ENCODE data around the gene ANO6. TPM values are rescaled to one million over a fixed set of nuclear protein-coding genes. Genes with fewer than 3 reads are reported as not detected.

ANO6 gene
- total RNA-seq, 1 donor from 2014 or later: 85.0 TPM

DNA sequence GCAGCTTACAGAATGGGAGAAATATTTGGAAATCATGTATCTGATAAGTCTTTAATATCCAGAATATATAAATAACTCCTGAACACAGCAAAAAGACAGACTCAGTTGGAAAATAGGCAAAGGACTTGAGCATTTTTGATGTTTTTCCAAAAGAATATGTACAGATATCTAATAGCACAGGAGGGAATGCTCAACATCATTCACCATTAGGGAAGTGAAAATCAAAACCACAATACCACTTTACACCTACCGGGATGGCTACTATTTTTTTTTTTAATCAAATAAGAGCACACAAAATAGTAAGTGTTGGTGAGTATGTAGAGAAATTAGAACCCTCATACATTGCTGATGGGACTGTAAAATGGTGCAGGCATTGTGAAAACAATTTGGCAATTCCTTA lies 75.6 kb downstream of the ANO6 start:
- intact Hi-C loops (cut with DNase I): no loop called here
- ATAC-seq (no peak), DNase-seq (no peak)
- no peaks in the 10 kb centered on the region for H3K27me3 ChIP-seq
- H3K27ac ChIP-seq: no peak overlapping the region
- H3K4me1 ChIP-seq: no peaks in the 10 kb centered on the region
- TF ChIP-seq, protein P1, sequence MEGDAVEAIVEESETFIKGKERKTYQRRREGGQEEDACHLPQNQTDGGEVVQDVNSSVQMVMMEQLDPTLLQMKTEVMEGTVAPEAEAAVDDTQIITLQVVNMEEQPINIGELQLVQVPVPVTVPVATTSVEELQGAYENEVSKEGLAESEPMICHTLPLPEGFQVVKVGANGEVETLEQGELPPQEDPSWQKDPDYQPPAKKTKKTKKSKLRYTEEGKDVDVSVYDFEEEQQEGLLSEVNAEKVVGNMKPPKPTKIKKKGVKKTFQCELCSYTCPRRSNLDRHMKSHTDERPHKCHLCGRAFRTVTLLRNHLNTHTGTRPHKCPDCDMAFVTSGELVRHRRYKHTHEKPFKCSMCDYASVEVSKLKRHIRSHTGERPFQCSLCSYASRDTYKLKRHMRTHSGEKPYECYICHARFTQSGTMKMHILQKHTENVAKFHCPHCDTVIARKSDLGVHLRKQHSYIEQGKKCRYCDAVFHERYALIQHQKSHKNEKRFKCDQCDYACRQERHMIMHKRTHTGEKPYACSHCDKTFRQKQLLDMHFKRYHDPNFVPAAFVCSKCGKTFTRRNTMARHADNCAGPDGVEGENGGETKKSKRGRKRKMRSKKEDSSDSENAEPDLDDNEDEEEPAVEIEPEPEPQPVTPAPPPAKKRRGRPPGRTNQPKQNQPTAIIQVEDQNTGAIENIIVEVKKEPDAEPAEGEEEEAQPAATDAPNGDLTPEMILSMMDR (IDR thresholded peaks at IDR 0.05): no peak
- H3K9me3 ChIP-seq: no peaks in the 10 kb centered on the region
- no peak overlapping the region for H3K4me3 ChIP-seq
- H3K36me3 ChIP-seq: no peaks in the 10 kb centered on the region

DNA sequence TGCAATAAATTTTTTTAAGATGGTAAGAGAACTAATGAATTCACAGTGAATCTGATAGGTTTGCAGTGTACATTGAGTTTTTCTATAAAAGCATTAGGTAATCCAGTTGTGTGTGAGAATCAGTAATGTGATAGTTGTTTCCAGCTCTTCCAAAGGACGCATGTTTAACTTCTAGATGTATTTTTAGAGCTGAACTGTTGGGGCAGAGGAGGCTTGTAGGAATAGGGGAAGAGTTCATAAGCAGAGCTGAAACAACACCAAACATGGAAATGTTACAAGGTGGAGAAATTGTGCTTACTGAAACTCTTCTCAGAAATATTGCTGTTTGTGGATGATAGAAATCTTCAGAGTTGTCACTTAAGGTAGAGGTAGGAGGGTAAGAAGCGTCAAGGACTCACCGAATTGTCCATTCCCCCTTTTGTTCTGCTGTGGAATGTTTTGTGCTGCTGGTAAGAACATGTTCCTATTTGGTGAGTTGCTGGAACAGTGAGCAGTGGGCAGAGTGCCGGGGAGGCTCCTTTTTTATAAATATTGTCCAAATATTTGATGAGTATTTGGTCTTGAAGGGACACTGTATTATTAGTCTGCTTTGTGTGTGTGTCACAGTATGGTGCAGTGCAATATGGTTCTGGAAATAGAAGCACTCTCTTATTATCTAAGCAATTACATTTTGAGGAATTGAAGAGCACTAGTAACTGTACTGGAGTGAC lies 76.7 kb downstream of the ANO6 start:
- no peaks in the 10 kb centered on the region for H3K9me3 ChIP-seq
- intact Hi-C loops (cut with DNase I): no loop called here
- no peak overlapping the region for H3K4me3 ChIP-seq
- no peak for DNase-seq
- TF ChIP-seq, protein P1 (IDR thresholded peaks at IDR 0.05): no peak
- no peak overlapping the region for H3K27ac ChIP-seq
- no peaks in the 10 kb centered on the region for H3K27me3 ChIP-seq
- ATAC-seq: peak; percentile 14
- no peaks in the 10 kb centered on the region for H3K36me3 ChIP-seq
- no peaks in the 10 kb centered on the region for H3K4me1 ChIP-seq

DNA sequence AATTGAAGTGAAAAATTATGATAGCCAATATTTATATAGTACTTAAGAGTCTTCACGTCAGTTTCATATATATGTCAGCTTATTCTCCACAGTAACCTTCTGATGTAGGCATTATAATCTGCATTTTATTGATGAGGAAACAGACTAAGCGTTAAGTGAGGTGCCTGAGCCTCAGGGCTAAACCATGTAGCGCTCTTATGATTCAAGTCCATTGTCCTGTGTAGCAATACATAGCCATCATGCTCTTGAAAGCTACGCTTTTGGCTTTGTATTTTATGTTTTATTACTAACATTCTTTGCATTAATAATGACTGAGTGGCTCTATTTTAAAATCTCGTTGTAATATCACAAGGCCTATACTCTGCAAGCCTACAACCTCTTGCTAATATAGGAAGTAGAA lies 79.0 kb downstream of the ANO6 start:
- ATAC-seq (no peak), DNase-seq (no peak)
- Histone ChIP-seq H3K4me3 (no peak overlapping the region), H3K27ac (no peak overlapping the region), H3K4me1 (peaks cover 11% of the 10 kb centered on the region), H3K27me3 (no peaks in the 10 kb centered on the region), H3K36me3 (no peaks in the 10 kb centered on the region), H3K9me3 (no peaks in the 10 kb centered on the region)
- TF ChIP-seq, protein P1 (IDR thresholded peaks at IDR 0.05): no peak
- intact Hi-C loops (cut with DNase I): no loop called here

DNA sequence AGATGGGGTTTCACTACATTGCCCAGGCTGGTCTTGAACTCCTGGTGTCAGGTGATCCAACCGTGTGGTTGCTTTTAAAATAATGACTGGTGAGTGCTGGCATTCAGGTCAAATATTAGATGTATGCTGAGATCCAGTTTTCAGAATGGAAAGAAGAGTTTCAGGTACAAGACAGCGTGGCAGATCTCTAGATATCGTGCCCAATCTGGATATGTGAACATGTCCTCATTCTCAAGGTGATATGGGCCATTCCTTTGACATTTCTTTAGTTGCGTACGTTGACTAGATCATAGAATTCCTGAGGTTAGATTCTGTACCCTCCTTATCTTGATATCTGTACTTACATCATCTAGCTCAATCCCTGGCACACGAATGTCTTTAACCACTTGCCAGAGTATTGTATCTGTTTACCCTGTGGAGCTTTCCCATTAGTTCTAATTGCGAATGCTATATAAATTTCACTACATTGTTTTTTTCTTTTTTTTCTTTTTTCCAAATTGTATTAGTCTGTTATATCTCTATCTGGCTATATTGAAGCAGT lies 80.2 kb downstream of the ANO6 start:
- peaks cover 11% of the 10 kb centered on the region for H3K4me1 ChIP-seq
- intact Hi-C loops (cut with DNase I): no loop called here
- H3K27ac ChIP-seq: no peak overlapping the region

DNA sequence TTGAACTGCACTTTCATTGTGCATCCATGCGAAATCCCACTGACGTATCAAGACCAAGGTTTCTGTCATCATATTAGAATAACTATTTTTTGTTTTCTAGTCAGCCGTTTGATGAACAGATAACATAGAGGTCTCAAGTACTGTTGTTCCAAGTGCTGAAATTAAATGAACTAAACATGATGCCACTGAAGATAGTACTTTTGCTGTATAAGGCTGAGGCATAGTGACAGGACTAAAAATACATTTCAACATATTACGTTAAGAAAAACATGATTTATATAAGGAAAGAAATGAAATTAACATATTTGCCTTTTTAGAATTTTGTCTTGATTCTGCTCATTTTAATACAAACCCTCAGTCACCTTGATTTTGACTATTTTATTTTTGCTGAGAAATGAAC lies 82.2 kb downstream of the ANO6 start:
- no peak overlapping the region for H3K27ac ChIP-seq
- no peak overlapping the region for H3K4me3 ChIP-seq
- H3K4me1 ChIP-seq: peaks cover 18% of the 10 kb centered on the region
- TF ChIP-seq, protein P1 (IDR thresholded peaks at IDR 0.05): no peak
- no peaks in the 10 kb centered on the region for H3K27me3 ChIP-seq
- intact Hi-C loops (cut with DNase I): no loop called here
- no peak for ATAC-seq
- no peaks in the 10 kb centered on the region for H3K36me3 ChIP-seq
- DNase-seq: no peak
- no peaks in the 10 kb centered on the region for H3K9me3 ChIP-seq

More for the DNA sequence above, 80.2 kb downstream of the ANO6 start:
- TF ChIP-seq, protein P1 (IDR thresholded peaks at IDR 0.05): no peak
- H3K9me3 ChIP-seq: no peaks in the 10 kb centered on the region
- ATAC-seq (no peak), DNase-seq (no peak)
- H3K27me3 ChIP-seq: no peaks in the 10 kb centered on the region
- H3K36me3 ChIP-seq: no peaks in the 10 kb centered on the region
- no peak overlapping the region for H3K4me3 ChIP-seq
